HepG2 (cell line): ENCODE results near the gene SNX15. TPM values are rescaled to one million over a fixed set of nuclear protein-coding genes. Genes with fewer than 3 reads are reported as not detected.
A peak's percentile ranks its signal among the peaks of the same experiment; 100 is the strongest.

Experiments used
- ATAC-seq: fragments of 200-7000 bp; cut with Tn5 transposase; 3 replicates; pipeline ENCODE4 v1.9.1; 2020; ENCODE audit warnings: mild to moderate bottlenecking, moderate library complexity
- BruUV-seq: library from RNA; stranded (reverse); fragments of 400-500 nt; replicated peaks from 2 replicates; lab custom pipeline; 2021; lab: Mats Ljungman, UMichigan
- CTCF ChIA-PET: fragments of 300-600 bp; formaldehyde crosslinking; extraction: SDS; loops from one replicate; lab custom pipeline; 2021; ENCODE audit warnings: low total read pairs, inconsistent platforms, low intra/inter-chr PET ratio; lab: Yijun Ruan, JAX
- POLR2A ChIA-PET: fragments of 350-600 bp; sonication (Branson Sonifier 250); formaldehyde crosslinking; loops from one replicate; lab custom pipeline; 2020; ENCODE audit warnings: antibody characterized with exemption, inconsistent platforms; lab: Yijun Ruan, JAX
- DNase-seq: peaks from one replicate; pipeline ENCODE4 v3.0.0-alpha.2; 2015; ENCODE audit warnings: low spot score
- FAIRE-seq: peaks from 3 replicates; lab custom pipeline; 2011; peaks lifted over from hg19 to GRCh38; lab: Jason Lieb, UNC
- H2AFZ ChIP-seq: one replicate; pipeline ENCODE4 v1.6.1; 2011; ENCODE audit warnings: low read length, inconsistent platforms
- H3K27ac ChIP-seq: fragments of 300-600 bp; 3 replicates; pipeline ENCODE4 v1.8.0; 2011; ENCODE audit warnings: mixed run types, mild to moderate bottlenecking, mixed read lengths, low read length, inconsistent platforms; ENCODE audit not compliant: insufficient read depth; ENCODE audit errors: extremely low read length
- H3K27me3 ChIP-seq, 2 experiments: fragments of 200-600 bp in 1 of 2; 2 replicates in 1 of 2; 3 replicates in 1 of 2; pipeline versions ENCODE4 v1.6.0 to v1.8.0; 2011; ENCODE audit warnings: low read length in 2 of 2, mild to moderate bottlenecking in 2 of 2, moderate library complexity in 2 of 2, inconsistent platforms in 1 of 2; ENCODE audit not compliant: insufficient read depth in 2 of 2, control insufficient read depth in 1 of 2
- H3K36me3 ChIP-seq, 2 experiments: fragments of 200-600 bp in 1 of 2; replicated peaks in 1 of 2; 2 replicates in 1 of 2; 3 replicates in 1 of 2; pipeline versions ENCODE4 v1.5.1 to v1.8.0; 2011; ENCODE audit warnings: low read length in 2 of 2, inconsistent platforms in 1 of 2; ENCODE audit not compliant: insufficient read depth in 2 of 2, control insufficient read depth in 1 of 2
- H3K4me1 ChIP-seq: 2 replicates; pipeline ENCODE4 v1.5.1; 2012; ENCODE audit warnings: low read length, inconsistent platforms; ENCODE audit not compliant: insufficient read depth
- H3K4me2 ChIP-seq: 2 replicates; pipeline ENCODE4 v1.6.0; 2011; ENCODE audit warnings: low read depth, low read length, inconsistent platforms
- H3K4me3 ChIP-seq, 3 experiments: fragments of 200-600 bp in 1 of 3; sonication (generic), shearing (Covaris generic) in 1 of 3; replicated peaks in 1 of 3; 2 replicates each; pipeline ENCODE4 v1.5.1; 2011 to 2016; ENCODE audit warnings: low read length in 3 of 3, inconsistent platforms in 2 of 3, low read depth in 2 of 3, mild to moderate bottlenecking in 2 of 3, control low read depth in 1 of 3, mixed read lengths in 1 of 3; ENCODE audit not compliant: insufficient read depth in 1 of 3
- H3K79me2 ChIP-seq: one replicate; pipeline ENCODE4 v1.6.1; 2011; ENCODE audit warnings: low read length, inconsistent platforms; ENCODE audit not compliant: insufficient read depth
- H3K9ac ChIP-seq: 2 replicates; pipeline ENCODE4 v1.6.0; 2011; ENCODE audit warnings: mild to moderate bottlenecking, low read depth, low read length, inconsistent platforms; ENCODE audit not compliant: insufficient read depth
- H3K9me3 ChIP-seq: 2 replicates; pipeline ENCODE4 v1.5.1; 2012; ENCODE audit warnings: mild to moderate bottlenecking, low read length
- H4K20me1 ChIP-seq: 2 replicates; pipeline ENCODE4 v1.6.0; 2011; ENCODE audit warnings: inconsistent platforms, mild to moderate bottlenecking, low read length, moderate library complexity; ENCODE audit not compliant: insufficient read depth
- KLF16 ChIP-seq, 2 experiments: sonication (generic) in 1 of 2; formaldehyde crosslinking in 1 of 2; IDR thresholded peaks; 2 replicates each; pipeline versions ENCODE4 v1.6.1 to v1.8.0; 2016 to 2023; ENCODE audit warnings: missing genetic modification reagents in 2 of 2, missing compliant biosample characterization in 1 of 2
- MAF1 ChIP-seq: sonication (generic); formaldehyde crosslinking; IDR thresholded peaks from 2 replicates; pipeline ENCODE4 v1.5.0; 2020; ENCODE audit warnings: missing genetic modification reagents, borderline replicate concordance
- MED13 ChIP-seq: sonication (generic); formaldehyde crosslinking; IDR thresholded peaks from 2 replicates; pipeline ENCODE4 v1.5.0; 2020; ENCODE audit warnings: missing genetic modification reagents
- MEF2D ChIP-seq: sonication (generic); formaldehyde crosslinking; IDR thresholded peaks from 2 replicates; pipeline ENCODE4 v1.5.1; 2020; ENCODE audit warnings: mild to moderate bottlenecking, missing genetic modification reagents
- NR3C1 ChIP-seq: sonication (generic); formaldehyde crosslinking; IDR thresholded peaks from 2 replicates; pipeline ENCODE4 v1.4.0; 2020; ENCODE audit warnings: missing genetic modification reagents
- RORA ChIP-seq: sonication (generic); formaldehyde crosslinking; IDR thresholded peaks from 2 replicates; pipeline ENCODE4 v1.5.0; 2020; ENCODE audit warnings: mild to moderate bottlenecking, missing genetic modification reagents, moderate library complexity
- ZNF460 ChIP-seq: sonication (generic); formaldehyde crosslinking; IDR thresholded peaks from 2 replicates; pipeline ENCODE4 v1.5.1; 2020; ENCODE audit warnings: missing genetic modification reagents, mild to moderate bottlenecking, borderline replicate concordance
- ZNF652 ChIP-seq: IDR thresholded peaks from 2 replicates; pipeline ENCODE4 v1.6.1; 2016; ENCODE audit warnings: low read depth, borderline replicate concordance
- WGBS: methylation state at CpG from one replicate; pipeline ENCODE4 v1.1.6; 2017; ENCODE audit warnings: low lambda C conversion rate; 5-methylcytosine and 5-hydroxymethylcytosine counted together
- in situ Hi-C: cut with HindIII; loops from 2 replicates; pipeline ENCODE4 v1.10.0; 2017; ENCODE audit warnings: low pct_unique_long_range_greater_than_20kb; ENCODE audit not compliant: extremely low pct_ligation_motif_present
- intact Hi-C: fragments of 100-400 bp; cut with micrococcal nuclease; formaldehyde crosslinking; loops from one replicate; pipeline ENCODE4 v1.10.0; 2022; ENCODE audit not compliant: unreplicated experiment
- polyA plus RNA-seq, 8 experiments: library from polyadenylated mRNA; depleted of rRNA in 3 of 8; stranded (reverse) in 7 of 8; unstranded in 1 of 8; fragments of >200 nt; fragmentation: Illumina TruSeq in 4 of 8; extraction: Trizol in 4 of 8; gene quantifications; 2 replicates each; pipeline versions ENCODE4 v1.2.1 to v1.2.3, GENCODE V29; 2011 to 2016; ENCODE audit warnings: low read depth in 4 of 8, missing spikeins in 1 of 8, mixed read lengths in 1 of 8; ENCODE audit not compliant: insufficient read depth in 1 of 8
- total RNA-seq, 5 experiments: library from RNA; depleted of rRNA; stranded (reverse); fragments of >200 nt; fragmentation: Illumina TruSeq; extraction: Trizol; gene quantifications; 2 replicates each; pipeline ENCODE4 v1.2.3, GENCODE V29; 2016; ENCODE audit warnings: low read depth in 1 of 5
- TF ChIP-seq, protein P1 (sequence below), 2 experiments: fragments of 450-650 bp in 1 of 2; sonication (generic) in 1 of 2; formaldehyde crosslinking; IDR thresholded peaks; 2 replicates each; pipeline versions ENCODE4 v1.5.0 to v1.8.0; 2020 to 2022; ENCODE audit warnings: mild to moderate bottlenecking in 1 of 2, missing genetic modification reagents in 1 of 2
- TF ChIP-seq, protein P2 (sequence below): IDR thresholded peaks from 2 replicates; pipeline ENCODE4 v1.4.0; 2020; ENCODE audit warnings: mild to moderate bottlenecking, missing genetic modification reagents
- TF ChIP-seq, protein P3 (sequence below): sonication (generic); formaldehyde crosslinking; IDR thresholded peaks from 2 replicates; pipeline ENCODE4 v1.5.0; 2020; ENCODE audit warnings: missing genetic modification reagents, mild to moderate bottlenecking, borderline replicate concordance
- TF ChIP-seq, protein P4 (sequence below): sonication (generic); formaldehyde crosslinking; IDR thresholded peaks from 2 replicates; pipeline ENCODE4 v1.5.0; 2020; ENCODE audit warnings: mild to moderate bottlenecking, missing genetic modification reagents, moderate library complexity
- TF ChIP-seq, protein P5 (sequence below): sonication (generic); formaldehyde crosslinking; IDR thresholded peaks from 2 replicates; pipeline ENCODE4 v1.4.0; 2020; ENCODE audit warnings: missing genetic modification reagents

Gene SNX15
- total and polyA plus RNA-seq, 2 of the 13 experiments (the other 11 are each of a cell fraction or from before 2014, with no cell fraction given): 19.1 to 22.6 TPM

DNA sequence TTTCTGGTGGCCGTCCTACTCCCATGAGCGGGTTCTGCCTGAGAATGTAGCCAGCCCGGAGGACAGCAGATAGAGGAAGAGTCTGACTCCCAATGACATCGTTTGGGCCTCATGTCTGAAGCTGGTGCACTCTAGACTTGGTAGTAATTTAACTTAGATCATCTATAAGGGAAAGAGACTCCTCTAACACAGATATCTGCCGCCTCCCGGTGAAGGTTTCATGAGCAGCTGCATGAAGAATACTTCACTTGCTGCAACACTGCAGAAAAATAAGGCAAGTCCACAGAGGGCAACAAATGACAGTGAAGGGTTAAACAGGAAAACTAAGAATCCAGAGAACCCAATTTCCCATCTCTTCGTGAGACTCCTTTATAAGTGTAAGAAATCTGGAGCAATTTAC is 19.2 kb upstream of the SNX15 start:
- Histone ChIP-seq H3K27ac (no peak overlapping the region), H3K79me2 (no peaks in the 10 kb centered on the region), H3K9ac (no peak overlapping the region), H3K4me1 (peaks cover 42% of the 10 kb centered on the region), H2AFZ (no peak overlapping the region), H3K27me3 (peaks cover 0 to 6% of the 10 kb centered on the region in 2 experiments; a peak in 2 of 5 replicates), H4K20me1 (no peaks in the 10 kb centered on the region), H3K4me2 (no peak overlapping the region), H3K9me3 (no peaks in the 10 kb centered on the region), H3K36me3 (no peaks in the 10 kb centered on the region), H3K4me3 (no peak overlapping the region)
- ATAC-seq: no peak
- WGBS: 26% methylated on average over 7 of the region's 7 CpGs
- in situ Hi-C loops: no loop called here
- DNase-seq: no peak
- FAIRE-seq: no peak
- intact Hi-C loops: no loop called here
- no TSS peak for BruUV-seq
- TF ChIP-seq, protein P1, sequence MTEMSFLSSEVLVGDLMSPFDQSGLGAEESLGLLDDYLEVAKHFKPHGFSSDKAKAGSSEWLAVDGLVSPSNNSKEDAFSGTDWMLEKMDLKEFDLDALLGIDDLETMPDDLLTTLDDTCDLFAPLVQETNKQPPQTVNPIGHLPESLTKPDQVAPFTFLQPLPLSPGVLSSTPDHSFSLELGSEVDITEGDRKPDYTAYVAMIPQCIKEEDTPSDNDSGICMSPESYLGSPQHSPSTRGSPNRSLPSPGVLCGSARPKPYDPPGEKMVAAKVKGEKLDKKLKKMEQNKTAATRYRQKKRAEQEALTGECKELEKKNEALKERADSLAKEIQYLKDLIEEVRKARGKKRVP (CRISPR knock-in tag; IDR thresholded peaks at IDR 0.05): no peak
- no peak for TF ChIP-seq NR3C1 (CRISPR knock-in tag)
- TF ChIP-seq, protein P2, sequence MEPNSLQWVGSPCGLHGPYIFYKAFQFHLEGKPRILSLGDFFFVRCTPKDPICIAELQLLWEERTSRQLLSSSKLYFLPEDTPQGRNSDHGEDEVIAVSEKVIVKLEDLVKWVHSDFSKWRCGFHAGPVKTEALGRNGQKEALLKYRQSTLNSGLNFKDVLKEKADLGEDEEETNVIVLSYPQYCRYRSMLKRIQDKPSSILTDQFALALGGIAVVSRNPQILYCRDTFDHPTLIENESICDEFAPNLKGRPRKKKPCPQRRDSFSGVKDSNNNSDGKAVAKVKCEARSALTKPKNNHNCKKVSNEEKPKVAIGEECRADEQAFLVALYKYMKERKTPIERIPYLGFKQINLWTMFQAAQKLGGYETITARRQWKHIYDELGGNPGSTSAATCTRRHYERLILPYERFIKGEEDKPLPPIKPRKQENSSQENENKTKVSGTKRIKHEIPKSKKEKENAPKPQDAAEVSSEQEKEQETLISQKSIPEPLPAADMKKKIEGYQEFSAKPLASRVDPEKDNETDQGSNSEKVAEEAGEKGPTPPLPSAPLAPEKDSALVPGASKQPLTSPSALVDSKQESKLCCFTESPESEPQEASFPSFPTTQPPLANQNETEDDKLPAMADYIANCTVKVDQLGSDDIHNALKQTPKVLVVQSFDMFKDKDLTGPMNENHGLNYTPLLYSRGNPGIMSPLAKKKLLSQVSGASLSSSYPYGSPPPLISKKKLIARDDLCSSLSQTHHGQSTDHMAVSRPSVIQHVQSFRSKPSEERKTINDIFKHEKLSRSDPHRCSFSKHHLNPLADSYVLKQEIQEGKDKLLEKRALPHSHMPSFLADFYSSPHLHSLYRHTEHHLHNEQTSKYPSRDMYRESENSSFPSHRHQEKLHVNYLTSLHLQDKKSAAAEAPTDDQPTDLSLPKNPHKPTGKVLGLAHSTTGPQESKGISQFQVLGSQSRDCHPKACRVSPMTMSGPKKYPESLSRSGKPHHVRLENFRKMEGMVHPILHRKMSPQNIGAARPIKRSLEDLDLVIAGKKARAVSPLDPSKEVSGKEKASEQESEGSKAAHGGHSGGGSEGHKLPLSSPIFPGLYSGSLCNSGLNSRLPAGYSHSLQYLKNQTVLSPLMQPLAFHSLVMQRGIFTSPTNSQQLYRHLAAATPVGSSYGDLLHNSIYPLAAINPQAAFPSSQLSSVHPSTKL: no peak
- TF ChIP-seq, protein P3, sequence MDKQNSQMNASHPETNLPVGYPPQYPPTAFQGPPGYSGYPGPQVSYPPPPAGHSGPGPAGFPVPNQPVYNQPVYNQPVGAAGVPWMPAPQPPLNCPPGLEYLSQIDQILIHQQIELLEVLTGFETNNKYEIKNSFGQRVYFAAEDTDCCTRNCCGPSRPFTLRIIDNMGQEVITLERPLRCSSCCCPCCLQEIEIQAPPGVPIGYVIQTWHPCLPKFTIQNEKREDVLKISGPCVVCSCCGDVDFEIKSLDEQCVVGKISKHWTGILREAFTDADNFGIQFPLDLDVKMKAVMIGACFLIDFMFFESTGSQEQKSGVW: no peak
- TF ChIP-seq ZNF460 (CRISPR knock-in tag): no peak
- TF ChIP-seq ZNF652: peak; percentile 48; the same call in 1 of the 2 replicates
- TF ChIP-seq RORA (CRISPR knock-in tag): no peak
- no peak for TF ChIP-seq KLF16 (CRISPR knock-in tag; IDR thresholded peaks at IDR 0.05)
- TF ChIP-seq, protein P4, sequence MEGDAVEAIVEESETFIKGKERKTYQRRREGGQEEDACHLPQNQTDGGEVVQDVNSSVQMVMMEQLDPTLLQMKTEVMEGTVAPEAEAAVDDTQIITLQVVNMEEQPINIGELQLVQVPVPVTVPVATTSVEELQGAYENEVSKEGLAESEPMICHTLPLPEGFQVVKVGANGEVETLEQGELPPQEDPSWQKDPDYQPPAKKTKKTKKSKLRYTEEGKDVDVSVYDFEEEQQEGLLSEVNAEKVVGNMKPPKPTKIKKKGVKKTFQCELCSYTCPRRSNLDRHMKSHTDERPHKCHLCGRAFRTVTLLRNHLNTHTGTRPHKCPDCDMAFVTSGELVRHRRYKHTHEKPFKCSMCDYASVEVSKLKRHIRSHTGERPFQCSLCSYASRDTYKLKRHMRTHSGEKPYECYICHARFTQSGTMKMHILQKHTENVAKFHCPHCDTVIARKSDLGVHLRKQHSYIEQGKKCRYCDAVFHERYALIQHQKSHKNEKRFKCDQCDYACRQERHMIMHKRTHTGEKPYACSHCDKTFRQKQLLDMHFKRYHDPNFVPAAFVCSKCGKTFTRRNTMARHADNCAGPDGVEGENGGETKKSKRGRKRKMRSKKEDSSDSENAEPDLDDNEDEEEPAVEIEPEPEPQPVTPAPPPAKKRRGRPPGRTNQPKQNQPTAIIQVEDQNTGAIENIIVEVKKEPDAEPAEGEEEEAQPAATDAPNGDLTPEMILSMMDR (CRISPR knock-in tag): 0 out of 2 replicates have a peak, but pooled peaks have one; percentile 7
- no peak for TF ChIP-seq MEF2D (CRISPR knock-in tag)
- no peak for TF ChIP-seq MED13 (CRISPR knock-in tag)
- TF ChIP-seq, protein P5, sequence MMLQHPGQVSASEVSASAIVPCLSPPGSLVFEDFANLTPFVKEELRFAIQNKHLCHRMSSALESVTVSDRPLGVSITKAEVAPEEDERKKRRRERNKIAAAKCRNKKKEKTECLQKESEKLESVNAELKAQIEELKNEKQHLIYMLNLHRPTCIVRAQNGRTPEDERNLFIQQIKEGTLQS (CRISPR knock-in tag): no peak
- no peak for TF ChIP-seq MAF1
- POLR2A ChIA-PET: interaction anchor here (1.0 to 1.7 kb wide), 2 partner anchors 10 to 11 kb away, joined by 3 read pairs; partner anchors contain the start of gene BATF2
- CTCF ChIA-PET: no interaction called here
